ENCODE results near the gene TPD52L1.

Gene TPD52L1

DNA sequence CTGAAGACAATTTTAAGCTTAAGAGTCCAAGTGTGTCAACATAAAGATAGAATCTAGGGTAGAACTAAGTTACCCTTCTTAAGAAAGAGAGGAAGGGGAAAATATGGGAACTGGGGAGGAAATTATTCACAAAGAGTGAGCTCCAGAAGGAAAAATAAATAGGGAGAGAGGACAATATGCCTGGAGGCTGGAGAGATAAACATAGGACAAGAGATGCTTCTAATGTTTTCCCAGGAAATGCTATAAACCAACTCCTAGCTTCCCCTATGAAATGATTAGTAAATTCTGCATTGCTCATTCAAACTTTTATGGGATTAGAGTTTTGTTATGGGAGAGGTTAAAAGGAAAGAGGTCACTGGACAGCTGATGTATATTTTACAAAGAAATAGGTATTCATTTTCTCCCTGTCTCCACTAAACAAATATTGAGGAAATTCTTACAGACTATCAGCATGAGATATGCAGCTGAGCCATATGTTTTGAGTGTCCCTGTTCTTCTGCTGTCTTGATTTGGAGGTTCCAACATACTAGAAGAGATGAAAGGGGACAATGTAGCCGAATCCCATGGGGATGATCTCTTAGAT lies 22.0 kb downstream of the TPD52L1 start:
- DNase-seq (ENCODE audit: low read depth): no peak

DNA sequence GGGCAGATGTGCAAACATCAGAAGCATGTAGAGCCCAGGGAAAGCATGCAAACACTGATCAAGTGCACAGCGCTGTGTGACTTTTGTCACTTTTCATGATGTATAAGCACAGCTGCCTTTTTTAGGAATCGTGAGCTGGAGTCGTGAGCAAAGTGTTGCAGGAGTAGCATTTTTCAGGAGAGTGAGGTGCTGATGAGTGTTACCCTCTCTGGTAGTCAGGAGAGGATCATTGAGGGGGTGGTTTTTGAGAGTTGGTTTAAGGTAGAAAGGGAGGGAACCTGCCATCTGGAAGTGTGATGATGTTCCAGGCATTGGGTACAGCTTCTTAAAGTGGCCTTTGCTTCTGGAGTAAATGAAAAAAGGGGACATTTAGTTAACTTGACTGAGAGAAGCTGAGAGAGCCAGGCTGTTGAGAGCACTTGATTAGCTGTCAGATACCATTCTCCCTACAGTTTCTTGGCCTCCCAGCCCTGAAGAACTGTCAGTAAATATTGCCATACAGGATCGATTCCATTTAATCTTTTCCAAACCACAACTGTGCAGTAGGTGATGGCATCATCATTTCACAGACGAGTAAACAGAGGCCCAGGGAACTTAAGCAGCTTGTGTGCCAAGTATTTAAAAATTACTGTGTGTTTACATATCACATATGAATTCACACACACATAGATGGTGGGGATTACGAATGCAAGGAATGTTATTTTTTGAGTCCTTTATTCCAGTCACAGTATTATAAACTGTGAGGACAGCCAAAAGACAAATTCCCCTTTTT lies 28.9 kb downstream of the TPD52L1 start:
- DNase-seq (ENCODE audit: low read depth): no peak

DNA sequence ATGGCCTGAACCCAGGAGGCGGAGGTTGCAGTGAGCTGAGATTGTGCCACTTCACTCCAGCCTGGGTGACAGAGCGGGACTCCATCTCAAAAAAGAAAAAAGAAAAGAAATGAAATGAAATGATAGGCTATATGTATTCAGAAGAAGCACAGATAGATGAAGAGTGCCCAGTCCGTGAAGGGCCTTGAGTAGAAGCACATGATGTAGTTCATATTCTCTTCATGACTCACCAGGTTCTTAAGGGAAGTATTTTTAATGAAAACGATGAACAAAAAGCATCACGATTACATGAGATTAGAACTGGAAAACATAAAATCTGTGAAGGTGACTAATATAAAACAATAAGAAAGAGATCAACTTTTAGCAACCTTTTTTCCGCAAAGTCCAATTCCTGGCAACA lies 29.8 kb downstream of the TPD52L1 start:
- DNase-seq (ENCODE audit: low read depth): no peak

DNA sequence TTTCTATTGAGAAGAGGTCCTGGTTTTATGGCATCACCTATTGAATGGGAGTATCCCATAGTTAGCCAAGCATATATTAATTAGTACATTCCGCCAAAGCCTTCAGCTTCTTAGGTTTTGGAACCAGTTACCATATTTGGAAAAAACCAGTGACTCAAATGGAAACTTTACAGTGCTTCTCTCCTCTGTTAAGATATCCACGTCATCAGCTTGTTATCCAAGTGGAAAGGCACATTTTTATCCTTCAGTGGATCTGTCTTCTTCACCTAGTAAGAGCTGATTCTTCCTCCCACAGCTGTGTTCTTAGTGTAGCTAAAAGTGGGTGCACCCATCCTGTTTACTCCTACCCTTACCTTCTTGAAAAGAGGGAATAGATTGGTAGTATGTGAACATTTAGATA lies 34.5 kb downstream of the TPD52L1 start:
- DNase-seq (ENCODE audit: low read depth): no peak

DNA sequence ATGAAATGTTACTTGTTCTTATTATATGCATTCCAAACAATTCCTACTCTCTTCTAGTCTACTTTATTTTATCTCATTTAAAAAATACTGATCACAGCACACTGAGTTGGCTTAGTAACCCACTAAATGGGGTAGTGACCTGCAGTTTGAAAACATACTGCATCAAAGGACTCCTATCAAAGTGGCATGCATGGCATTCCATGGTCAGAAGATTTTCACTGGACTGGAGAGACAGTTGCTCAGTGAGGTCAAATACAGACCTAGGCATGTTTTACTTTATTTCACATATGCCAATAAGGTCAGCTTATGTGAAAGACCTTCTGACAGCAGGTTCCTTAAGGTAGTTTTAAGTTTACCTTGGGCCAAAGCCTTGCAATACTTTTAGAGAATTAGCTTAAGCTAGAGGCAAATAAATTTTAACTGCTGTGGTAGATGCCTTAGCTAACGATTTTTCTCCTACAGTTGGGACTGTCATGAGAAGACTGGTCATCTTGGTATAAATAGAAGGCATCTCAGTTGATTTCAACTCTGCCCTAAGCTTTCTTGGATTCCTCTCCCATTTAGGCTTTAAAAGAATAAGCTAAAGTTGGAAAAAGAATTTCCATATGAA lies 35.1 kb downstream of the TPD52L1 start:
- no peak for DNase-seq (ENCODE audit: low read depth)

DNA sequence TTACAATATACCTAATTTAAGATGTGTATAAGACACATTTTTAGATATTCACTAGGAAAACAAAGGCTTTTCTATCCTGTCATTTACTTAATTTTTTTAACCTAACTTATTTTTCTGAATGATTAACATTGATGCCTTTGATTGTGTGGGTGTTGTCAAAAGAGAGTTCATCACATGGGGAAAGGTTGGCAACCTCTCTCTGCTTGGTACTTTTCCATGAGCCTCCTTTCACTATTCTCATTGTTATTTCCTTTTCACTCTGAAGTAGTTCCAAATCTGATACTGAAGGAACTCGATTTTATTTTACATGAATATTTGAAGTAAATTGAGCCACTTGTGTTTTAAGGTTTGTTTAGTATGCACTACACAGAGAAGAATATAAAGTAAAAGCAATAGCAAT lies 35.9 kb downstream of the TPD52L1 start:
- DNase-seq (ENCODE audit: low read depth): no peak

DNA sequence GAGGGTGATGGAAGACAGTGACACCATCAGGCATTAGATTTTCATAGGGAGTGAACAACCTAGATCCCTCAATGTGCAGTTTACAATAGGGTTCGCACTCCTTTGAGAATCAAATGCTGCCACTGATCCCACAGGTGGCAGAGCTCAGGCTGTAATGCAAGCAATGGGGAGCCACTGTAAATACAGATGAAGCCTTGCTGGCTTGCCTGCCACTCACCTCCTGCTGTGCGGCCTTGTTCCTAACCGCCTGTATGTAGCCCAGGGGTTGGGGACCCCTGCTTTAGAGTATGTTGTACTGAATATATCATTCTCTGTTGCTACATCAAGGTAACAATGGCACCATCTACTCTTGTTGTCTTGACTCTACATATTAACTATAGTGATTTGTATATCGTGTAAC lies 37.1 kb downstream of the TPD52L1 start:
- no peak for DNase-seq (ENCODE audit: low read depth)

DNA sequence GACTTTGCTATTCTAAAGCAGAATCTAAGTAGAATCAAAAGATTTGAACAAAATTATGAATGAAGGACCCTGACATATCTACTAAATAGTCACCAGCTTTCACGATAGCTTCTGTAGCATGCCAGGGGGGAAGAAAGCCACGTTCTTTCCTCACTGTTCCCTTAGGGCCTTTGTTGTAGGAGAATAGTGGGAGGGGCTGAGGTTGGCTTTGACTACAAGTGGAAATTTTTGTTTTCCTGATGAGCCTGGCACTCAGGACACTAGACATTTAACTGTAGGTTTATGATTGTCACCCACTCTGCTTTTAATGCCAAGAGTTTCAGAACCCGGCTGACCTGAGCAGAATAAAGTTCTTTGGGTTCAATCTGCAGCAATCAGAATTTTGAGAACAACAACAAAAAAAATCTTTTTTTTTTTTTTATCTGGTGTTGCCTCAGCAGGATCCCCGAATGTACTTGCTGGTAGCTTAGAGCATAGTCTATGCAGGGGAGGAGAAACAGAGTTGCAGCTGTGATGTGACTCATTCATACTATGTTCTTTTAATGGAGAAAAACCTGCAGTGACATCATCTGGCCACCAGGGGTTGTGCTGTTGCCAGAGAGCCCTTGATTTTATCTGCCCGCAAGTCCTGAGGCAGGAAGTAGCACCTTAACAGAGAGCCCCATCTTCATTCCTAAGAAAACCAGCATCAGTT lies 38.5 kb downstream of the TPD52L1 start:
- no peak for DNase-seq (ENCODE audit: low read depth)

DNA sequence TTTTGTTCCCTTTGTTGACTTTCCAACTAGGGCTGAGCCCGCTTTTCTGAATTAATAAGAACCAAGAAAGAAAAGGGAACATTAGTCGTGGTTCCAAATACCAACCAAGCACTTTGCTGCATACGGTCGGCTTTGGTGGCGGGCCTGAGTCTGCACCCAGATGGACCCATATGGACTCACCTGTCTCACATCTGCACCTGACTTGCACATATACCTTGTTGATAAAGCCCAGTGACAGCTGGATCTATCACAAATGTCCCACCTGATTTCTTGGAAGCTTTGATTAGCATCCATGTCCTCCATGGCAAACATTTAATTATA lies 39.0 kb downstream of the TPD52L1 start:
- no peak for DNase-seq (ENCODE audit: low read depth)

DNA sequence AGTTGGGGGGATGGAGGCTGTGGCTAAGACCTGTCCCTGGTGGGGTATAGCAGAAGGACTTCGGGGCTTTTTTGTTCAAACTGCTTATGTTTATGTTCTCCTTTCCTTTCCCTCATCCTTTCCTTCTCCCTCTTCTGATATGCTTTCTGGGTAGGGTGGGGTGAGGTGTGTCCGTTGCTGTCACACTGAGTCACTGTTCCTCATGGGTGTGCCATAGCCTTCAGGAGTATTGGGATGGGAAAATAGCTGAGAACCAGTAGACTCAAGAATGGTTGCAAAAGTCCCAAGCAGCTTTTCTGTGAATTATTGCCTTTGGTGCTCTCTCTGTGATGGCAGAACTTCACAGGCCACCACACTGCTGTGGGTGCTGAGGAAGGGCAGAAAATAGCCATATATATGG lies 39.6 kb downstream of the TPD52L1 start:
- no peak for DNase-seq (ENCODE audit: low read depth)

DNA sequence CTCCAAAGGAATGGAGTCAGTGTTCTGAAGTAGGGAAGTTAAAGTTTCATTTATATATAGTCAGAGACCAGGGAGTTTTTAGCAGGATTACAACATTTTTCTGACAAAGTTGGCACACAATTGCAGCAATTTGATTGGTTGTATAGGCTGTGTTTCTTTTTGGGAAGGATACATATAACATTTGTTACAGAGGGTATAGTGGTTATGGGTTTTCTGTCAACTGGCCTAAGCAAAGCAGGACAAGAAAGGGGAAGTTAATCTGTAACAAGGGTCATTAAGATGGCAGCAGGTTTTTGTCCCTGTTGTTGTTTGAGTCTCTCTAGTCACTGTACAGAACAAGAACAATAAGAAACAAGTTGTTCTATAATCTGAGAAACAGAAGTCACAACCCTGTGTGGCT lies 41.4 kb downstream of the TPD52L1 start:
- no peak for DNase-seq (ENCODE audit: low read depth)

DNA sequence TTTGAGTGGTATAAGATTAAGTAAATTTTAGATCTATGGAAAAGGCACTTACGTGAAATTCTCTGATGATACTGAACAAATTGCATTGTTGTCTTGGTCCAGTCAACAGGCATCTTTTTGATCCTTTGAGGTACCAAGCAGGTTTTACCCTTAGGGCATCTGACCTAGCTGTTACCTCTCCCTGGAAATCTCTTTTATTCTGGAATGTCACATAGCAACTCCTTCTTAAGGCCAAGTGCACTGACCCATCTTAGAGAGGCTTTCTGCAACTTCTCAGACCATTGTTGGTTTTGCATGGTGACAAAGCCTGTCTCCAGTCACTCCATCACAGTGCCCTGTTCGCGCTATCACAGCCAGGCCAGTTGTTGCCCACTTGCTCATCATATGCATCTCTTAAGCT lies 42.0 kb downstream of the TPD52L1 start:
- DNase-seq (ENCODE audit: low read depth): no peak

DNA sequence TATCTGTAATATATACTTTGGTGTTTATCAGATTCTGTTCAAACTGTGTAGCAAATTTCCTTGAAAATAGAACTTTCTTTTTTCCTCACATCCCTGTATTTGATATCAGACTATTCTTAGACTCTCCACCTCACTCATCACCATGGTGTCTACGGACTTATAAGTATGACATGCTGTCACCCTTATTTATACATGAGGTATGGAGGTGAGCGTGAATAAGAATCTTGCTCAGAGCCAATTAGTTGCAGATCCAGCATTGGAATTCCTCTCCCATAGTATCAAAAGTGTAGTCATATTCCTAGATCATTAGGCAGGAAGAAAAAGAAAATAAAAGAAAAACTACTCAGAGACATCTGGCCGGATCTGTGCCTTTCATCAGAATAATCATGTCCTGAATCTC lies 43.0 kb downstream of the TPD52L1 start:
- DNase-seq (ENCODE audit: low read depth): no peak

DNA sequence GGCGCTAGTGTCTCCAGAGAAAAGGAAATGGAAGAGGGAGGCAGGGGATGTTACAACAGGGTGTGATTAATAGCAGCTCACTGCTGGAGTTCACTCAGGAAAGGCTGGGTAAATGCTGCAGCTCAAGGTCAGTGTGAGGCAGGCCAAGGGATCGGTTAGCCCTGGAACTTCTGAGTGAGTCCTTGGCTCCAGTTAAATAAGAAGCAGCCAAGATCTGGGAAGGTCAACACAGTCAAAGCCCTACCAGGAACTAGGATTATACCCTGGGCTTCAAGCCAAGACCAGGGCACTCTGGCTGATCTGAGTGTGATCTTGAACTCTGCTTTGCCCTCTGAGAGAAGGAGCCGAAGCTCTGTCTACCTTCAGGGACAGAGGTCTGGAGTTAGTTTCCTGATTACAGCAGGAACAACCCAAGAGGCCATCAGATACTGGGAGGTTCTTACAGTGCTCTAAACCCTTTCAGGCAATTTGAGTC lies 44.3 kb downstream of the TPD52L1 start:
- no peak for DNase-seq (ENCODE audit: low read depth)

DNA sequence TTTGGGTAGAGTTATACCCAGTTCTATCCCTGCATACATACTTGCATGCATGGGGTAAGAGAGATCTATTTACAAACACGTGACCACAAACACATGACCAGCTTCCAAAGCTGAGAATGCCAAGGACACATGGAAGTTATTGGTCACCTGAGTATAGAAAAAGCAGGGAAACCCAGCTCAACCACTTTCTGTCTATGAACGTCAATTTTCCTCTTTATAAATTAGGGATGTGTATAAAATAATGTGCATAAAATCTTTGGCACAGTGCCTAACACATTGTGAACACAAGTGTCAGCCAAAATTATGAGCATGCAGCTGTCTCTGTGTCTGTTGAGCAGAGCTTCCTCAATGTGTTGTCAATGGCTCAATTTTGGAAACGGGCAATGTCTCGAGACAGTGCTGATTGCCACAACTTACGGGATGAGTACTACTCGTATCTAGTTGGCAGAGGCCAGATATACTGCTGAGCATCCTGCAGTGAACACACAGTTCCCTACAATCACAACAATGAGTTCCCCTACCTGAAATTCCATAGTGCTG lies 44.9 kb downstream of the TPD52L1 start:
- no peak for DNase-seq (ENCODE audit: low read depth)

DNA sequence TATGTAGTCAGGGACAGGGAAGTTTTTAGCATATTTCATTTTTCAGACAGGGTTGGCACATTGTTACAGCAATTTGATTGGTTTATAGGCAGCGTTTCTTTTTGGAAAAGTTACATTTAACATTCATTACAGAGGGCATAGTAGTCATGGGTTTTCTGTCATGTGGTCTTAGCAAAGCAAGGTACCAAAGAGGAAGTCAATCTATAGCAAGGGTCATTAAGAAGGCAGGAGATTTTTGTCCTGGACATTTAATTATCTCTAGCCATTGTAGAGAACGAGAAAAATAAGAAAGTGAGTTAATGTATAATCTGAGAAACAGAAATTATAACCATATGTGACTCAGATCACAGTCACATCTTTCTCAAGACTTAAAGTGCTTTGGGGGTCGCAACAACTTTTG lies 47.4 kb downstream of the TPD52L1 start:
- DNase-seq (ENCODE audit: low read depth): no peak

DNA sequence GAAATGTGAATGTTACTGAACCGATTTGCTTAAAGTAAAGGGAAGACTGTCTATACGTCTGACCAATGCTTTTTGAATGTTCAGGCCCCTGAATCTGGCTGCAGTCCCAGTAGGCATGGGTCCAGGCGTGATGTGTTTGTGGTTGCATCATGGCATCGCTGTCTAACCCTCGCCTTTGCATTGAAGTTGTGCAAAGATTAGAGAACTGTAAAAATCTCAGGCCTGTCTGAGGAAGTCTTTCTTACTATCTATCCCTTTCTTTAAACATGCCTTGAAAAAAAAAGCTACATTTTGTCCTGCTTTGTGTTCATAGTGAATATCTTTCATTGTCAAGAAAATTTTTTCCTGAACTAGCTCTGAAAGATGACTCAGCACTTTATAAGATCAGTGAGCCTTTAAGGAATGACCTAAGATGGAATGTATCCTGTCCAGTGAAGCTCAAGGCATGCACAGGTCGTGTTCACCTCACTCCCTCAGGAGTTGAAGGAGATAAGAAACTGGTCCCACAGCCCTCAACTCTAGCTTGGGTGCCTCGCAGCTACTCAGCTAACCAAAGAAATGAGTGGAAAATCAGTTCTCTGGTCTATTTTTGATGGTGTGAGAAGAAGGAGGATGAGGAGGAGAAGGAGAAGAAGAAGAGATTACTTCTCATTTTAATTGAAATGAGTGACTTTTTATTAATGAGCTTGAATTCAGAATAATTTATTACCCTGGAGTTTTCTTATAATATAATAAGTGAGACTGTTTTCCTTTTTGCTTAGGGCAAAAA lies 48.6 kb downstream of the TPD52L1 start:
- DNase-seq (ENCODE audit: low read depth): no peak

DNA sequence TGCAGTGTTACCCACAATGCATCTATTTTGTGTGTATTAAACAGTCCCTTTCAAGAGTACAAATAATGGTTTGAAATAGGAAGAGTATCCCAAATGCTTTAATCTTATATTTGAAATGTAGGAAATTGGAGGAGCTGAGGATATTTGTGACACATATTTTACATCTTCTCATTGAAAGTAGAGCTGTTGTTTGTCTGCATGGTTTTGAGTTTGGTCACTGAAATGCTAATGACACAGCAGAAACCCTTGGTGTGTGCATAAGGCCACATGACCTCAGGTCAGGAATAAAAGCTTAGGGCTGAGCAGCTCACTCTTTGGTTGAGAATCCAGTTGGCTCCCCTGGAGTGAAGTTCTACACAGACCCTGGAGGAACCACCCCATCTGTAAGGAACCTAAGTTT lies 49.8 kb downstream of the TPD52L1 start:
- DNase-seq (ENCODE audit: low read depth): no peak

DNA sequence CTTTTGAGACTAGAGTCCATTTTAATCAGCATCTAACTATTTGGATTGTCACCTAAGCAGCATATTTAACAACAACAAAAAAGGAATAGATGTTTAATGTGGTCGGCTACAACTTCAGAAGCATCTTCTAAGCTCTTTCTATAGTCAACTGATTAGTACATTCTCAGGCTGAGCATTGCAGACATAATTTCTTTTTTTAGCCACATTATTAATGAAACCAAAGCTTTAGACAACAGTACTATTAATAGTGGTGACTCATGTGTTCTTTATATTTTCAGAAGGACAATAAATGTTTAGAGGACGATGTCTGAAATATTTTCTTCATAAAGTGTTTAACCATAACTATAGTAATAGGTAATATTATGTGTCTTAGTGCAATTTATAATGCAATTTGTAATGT lies 52.4 kb downstream of the TPD52L1 start:
- DNase-seq (ENCODE audit: low read depth): no peak

DNA sequence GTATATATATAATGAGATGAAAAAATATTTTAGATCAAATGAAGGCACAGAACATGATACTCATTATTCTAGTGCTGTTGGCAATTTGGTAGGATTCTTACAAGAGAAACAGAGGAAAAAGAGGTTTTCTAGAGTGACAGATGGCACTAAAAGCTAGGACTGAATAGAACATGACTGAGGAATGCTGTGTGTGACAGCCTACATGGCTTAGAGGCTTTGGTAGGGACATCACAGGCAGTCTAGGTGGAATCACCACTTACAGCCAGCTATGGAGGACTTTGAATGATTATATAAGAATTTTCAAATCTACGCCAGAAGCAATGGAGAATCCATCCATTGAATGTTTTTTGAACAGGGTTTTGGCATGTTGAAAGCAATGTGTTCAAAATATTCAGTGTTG lies 52.8 kb downstream of the TPD52L1 start:
- no peak for DNase-seq (ENCODE audit: low read depth)

DNA sequence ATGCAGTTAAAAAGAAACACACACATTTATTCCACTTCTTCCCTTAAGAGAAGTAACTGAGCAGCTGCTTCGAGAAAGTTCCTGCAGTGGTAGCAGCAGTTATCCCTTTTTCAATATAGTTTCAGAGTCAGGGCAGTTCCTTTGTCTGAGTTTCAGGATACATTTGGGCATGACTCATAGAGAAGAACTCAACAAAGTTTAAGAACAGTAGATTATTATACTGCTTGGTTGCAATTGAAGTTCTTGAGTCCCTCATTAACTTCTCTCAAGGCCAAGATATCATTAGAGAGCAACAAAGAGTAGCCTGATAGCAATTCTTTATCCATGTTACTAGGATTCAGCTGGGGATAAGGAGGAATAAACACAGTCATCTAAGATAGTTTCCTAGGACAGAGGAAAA lies 54.4 kb downstream of the TPD52L1 start:
- DNase-seq (ENCODE audit: low read depth): no peak

DNA sequence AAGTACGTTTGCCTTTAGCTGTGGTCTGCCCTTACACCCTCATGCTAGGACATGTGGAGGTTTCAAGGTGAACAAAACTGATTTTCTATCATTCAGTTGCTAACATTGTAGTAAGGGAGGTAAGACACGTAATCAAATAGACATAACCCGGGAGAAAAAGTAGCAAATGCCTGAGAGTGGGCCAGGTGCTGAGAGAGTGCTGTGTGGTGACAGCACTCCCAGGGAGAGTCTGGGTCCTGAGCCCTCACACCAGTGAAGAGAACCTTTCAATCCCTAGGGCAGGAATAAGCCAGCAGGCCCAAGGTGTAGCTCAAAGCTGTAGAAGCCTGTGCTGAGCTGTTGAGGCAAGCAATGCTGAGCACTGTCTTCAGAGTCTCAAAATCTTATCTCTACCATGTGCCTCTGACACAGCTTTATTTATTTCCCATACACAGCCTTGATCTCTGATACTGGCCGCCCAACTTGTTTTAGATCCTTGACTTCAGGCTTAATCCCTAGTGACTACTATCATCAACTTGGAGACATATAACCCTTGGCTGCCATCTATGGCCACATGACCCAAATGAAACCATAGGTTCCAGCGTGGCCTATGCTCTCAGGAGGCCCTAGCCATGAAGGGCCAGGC lies 55.2 kb downstream of the TPD52L1 start:
- DNase-seq (ENCODE audit: low read depth): no peak
